NT2/D1 (cell line): ENCODE data around the gene RIC8A.

ENCODE experiments used
- SUZ12 ChIP-seq: IDR thresholded peaks from 2 replicates; pipeline ENCODE4 v1.6.1; 2011; ENCODE audit not compliant: insufficient read length, insufficient read depth; ENCODE audit errors: extremely low read depth
- YY1 ChIP-seq: IDR thresholded peaks from 2 replicates; pipeline ENCODE4 v1.6.1; 2011; ENCODE audit not compliant: insufficient read length, insufficient read depth
- ZNF274 ChIP-seq: IDR thresholded peaks from 2 replicates; pipeline ENCODE4 v1.6.1; 2011; ENCODE audit warnings: mild to moderate bottlenecking, low read depth, low read length

DNA sequence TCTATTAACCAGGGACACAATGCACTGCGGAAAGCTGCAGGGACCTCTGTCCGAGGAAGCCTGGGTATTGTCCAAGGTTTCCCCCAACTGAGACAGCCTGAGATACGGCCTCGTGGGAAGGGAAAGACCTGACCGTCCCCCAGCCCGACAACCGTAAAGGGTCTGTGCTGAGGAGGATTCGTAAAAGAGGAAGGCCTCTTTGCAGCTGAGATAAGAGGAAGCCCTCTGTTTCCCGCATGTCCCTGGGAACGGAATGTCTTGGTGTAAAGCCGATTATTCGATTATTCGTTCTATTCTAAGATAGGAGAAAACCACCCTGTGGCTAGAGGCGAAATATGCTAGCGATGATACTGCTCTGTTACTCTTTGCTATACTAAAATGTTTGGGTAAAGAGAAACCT is 5.5 kb upstream of the RIC8A start:
- TF ChIP-seq ZNF274 (no peak), YY1 (no peak), SUZ12 (no peak)
